Astrocyte (in vitro differentiated cells and primary cell): ENCODE measurements around the gene MICAL3.

Source experiments
- EZH2 ChIP-seq: IDR thresholded peaks from 2 replicates; pipeline ENCODE4 v1.6.1; 2012; ENCODE audit warnings: mild to moderate bottlenecking, low read length, inconsistent platforms; ENCODE audit not compliant: insufficient read depth
- TF ChIP-seq, protein P1 (sequence below): IDR thresholded peaks from 2 replicates; pipeline ENCODE4 v1.5.1; 2011; ENCODE audit warnings: low read depth, mild to moderate bottlenecking, inconsistent platforms, low read length, moderate library complexity; ENCODE audit not compliant: insufficient read depth

DNA sequence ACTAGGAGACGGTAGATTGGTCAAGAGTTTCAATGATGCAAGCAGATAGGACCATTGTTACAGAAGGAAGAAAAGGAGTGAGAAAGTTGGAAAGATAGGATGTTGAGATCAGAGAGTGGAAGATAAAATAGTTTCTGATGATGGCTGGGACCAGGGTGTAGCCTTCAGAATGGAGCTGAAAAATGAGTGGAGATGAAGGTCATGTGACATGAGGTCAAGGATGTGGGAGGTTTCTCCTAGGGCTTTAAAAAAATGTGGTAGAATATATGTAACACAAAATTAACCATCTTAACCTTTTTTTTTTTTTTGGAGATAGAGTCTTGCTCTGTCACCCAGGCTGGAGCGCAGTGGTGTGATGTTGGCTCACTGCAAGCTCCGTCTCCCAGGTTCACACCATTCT is 35.1 kb upstream of the MICAL3 start:
- TF ChIP-seq, protein P1, sequence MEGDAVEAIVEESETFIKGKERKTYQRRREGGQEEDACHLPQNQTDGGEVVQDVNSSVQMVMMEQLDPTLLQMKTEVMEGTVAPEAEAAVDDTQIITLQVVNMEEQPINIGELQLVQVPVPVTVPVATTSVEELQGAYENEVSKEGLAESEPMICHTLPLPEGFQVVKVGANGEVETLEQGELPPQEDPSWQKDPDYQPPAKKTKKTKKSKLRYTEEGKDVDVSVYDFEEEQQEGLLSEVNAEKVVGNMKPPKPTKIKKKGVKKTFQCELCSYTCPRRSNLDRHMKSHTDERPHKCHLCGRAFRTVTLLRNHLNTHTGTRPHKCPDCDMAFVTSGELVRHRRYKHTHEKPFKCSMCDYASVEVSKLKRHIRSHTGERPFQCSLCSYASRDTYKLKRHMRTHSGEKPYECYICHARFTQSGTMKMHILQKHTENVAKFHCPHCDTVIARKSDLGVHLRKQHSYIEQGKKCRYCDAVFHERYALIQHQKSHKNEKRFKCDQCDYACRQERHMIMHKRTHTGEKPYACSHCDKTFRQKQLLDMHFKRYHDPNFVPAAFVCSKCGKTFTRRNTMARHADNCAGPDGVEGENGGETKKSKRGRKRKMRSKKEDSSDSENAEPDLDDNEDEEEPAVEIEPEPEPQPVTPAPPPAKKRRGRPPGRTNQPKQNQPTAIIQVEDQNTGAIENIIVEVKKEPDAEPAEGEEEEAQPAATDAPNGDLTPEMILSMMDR, result no peak
- no peak for TF ChIP-seq EZH2
